GM10266 (cell line): ENCODE results near the gene KCTD7.
"Not testable (repeated sequence)": the region's sequence is repeated elsewhere in the genome, so short reads cannot be mapped to it uniquely, and the experiment has no call there.

Source experiments
- DNase-seq: peaks from one replicate; pipeline ENCODE4 v3.0.0; 2012; ENCODE audit errors: extremely low spot score
- TF ChIP-seq, protein P1 (sequence below): IDR thresholded peaks from 2 replicates; pipeline ENCODE4 v1.5.1; 2012; ENCODE audit warnings: mild to moderate bottlenecking, low read depth; ENCODE audit not compliant: control insufficient read depth, insufficient read depth; ENCODE audit errors: missing control alignments

KCTD7 gene

GRCh38 chr7:66615699-66616098 is 13.0 kb upstream of the KCTD7 start:
- no peak for DNase-seq
- TF ChIP-seq, protein P1, sequence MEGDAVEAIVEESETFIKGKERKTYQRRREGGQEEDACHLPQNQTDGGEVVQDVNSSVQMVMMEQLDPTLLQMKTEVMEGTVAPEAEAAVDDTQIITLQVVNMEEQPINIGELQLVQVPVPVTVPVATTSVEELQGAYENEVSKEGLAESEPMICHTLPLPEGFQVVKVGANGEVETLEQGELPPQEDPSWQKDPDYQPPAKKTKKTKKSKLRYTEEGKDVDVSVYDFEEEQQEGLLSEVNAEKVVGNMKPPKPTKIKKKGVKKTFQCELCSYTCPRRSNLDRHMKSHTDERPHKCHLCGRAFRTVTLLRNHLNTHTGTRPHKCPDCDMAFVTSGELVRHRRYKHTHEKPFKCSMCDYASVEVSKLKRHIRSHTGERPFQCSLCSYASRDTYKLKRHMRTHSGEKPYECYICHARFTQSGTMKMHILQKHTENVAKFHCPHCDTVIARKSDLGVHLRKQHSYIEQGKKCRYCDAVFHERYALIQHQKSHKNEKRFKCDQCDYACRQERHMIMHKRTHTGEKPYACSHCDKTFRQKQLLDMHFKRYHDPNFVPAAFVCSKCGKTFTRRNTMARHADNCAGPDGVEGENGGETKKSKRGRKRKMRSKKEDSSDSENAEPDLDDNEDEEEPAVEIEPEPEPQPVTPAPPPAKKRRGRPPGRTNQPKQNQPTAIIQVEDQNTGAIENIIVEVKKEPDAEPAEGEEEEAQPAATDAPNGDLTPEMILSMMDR: no peak

- TF ChIP-seq, protein P1: no peak
- DNase-seq: no peak
Measured at GRCh38 chr7:66617295-66617694, 11.4 kb upstream of the KCTD7 start.

- not testable (repeated sequence) for DNase-seq
Measured at GRCh38 chr7:66619341-66619948, 9.2 kb upstream of the KCTD7 start.

DNA sequence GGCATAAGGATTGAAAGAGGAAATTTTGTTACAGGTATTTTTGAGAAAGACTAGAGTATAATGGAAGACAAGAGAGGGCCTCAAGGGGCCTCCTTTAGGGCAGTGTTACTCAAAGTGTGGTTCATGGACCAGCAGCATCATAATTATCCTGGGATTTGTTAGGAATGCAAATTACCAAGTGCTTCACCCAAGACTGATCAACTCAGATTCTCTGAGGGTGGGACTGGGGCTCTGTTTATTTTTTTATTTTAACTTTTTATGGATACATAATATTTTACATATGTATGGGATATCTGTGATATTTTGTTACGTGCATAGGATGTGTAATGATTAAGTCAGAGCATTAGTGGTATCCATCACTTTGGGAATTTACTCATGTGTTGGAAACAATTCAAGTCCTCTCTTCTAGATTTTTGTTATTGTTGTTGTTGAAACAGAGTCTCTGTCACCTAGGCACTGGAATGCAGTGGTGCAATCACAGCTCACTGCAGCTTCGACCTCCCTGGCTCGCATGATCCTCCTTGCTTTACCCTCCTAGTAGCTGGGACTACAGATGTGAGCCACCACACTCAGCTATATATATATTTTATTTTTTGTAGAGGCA is 2.2 kb upstream of the KCTD7 start:
- TF ChIP-seq, protein P1: no peak
- DNase-seq: no peak

GRCh38 chr7:66627151-66627681 is 1.5 kb upstream of the KCTD7 start:
- DNase-seq: no peak
- TF ChIP-seq, protein P1: no peak

GRCh38 chr7:66627881-66628360 is 760 bp upstream of the KCTD7 start:
- TF ChIP-seq, protein P1: no peak
- DNase-seq: no peak

GRCh38 chr7:66629222-66630062 is 761 bp downstream of the KCTD7 start:
- TF ChIP-seq, protein P1: no peak
- DNase-seq: no peak
